HFF-Myc (cell line): Measurements from ENCODE around the gene MOB2.

Experiments used
- DNase-seq: peaks from one replicate; pipeline ENCODE4 v3.0.0-alpha.2; 2011; ENCODE audit warnings: low read depth; ENCODE audit errors: extremely low read depth
- H3K4me3 ChIP-seq: replicated peaks from 2 replicates; pipeline ENCODE4 v1.5.1; 2011; ENCODE audit warnings: low read depth, mild to moderate bottlenecking, control low read depth, low read length
- TF ChIP-seq, protein P1 (sequence below): IDR thresholded peaks from 2 replicates; pipeline ENCODE4 v1.5.1; 2012; ENCODE audit warnings: mild to moderate bottlenecking, low read depth, low read length, control low read depth; ENCODE audit errors: missing control alignments

Gene MOB2

GRCh38 chr11:1468002-1468401 lies 18.6 kb downstream of the MOB2 start:
- no peak overlapping the region for H3K4me3 ChIP-seq
- no peak for DNase-seq
- TF ChIP-seq, protein P1, sequence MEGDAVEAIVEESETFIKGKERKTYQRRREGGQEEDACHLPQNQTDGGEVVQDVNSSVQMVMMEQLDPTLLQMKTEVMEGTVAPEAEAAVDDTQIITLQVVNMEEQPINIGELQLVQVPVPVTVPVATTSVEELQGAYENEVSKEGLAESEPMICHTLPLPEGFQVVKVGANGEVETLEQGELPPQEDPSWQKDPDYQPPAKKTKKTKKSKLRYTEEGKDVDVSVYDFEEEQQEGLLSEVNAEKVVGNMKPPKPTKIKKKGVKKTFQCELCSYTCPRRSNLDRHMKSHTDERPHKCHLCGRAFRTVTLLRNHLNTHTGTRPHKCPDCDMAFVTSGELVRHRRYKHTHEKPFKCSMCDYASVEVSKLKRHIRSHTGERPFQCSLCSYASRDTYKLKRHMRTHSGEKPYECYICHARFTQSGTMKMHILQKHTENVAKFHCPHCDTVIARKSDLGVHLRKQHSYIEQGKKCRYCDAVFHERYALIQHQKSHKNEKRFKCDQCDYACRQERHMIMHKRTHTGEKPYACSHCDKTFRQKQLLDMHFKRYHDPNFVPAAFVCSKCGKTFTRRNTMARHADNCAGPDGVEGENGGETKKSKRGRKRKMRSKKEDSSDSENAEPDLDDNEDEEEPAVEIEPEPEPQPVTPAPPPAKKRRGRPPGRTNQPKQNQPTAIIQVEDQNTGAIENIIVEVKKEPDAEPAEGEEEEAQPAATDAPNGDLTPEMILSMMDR: no peak

DNA sequence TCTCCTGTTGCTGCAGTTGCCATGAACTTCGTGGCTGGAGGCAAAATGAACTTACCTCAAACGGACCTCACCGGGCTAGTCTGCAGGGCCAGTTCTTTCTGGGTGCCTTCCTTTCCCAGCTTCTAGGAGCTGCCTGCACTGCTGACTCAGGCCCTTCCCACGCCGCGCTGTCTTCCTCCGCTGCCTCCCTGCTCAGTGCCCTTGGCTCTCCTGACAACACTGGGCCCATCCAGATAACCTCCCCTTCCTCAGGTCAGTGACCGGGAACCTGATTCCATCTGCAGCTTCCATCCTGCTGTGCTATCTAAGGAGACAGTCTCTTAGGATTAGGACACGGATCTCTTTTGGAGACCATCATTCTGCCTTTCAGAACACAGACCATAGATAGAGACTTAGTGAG lies 19.3 kb downstream of the MOB2 start:
- TF ChIP-seq, protein P1: no peak
- no peak overlapping the region for H3K4me3 ChIP-seq
- DNase-seq: no peak

DNA sequence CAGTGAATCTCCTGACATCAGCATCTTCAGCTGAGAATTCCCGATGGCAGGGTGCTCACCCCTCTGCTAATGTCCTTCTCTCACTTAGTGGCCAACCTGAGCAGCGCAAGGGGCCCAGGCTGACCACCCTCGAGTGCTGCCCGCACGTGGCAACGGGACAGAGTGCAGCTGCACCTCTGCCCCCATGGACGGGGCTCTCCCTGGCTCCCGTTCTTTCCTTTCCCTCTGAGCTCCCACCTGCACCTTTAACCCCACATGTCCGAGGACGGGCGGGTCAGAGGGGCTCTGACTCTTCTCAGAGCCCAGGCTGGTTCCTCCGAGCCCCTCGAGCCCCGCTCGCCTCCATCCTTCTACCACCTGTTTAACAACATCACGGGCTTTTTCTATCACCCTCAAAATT lies 19.8 kb downstream of the MOB2 start:
- TF ChIP-seq, protein P1: no peak
- DNase-seq: no peak
- H3K4me3 ChIP-seq: no peak overlapping the region

- H3K4me3 ChIP-seq: no peak overlapping the region
- TF ChIP-seq, protein P1: no peak
- DNase-seq: no peak
These were observed 23.5 kb downstream of the MOB2 start for GRCh38 chr11:1463056-1463455.

DNA sequence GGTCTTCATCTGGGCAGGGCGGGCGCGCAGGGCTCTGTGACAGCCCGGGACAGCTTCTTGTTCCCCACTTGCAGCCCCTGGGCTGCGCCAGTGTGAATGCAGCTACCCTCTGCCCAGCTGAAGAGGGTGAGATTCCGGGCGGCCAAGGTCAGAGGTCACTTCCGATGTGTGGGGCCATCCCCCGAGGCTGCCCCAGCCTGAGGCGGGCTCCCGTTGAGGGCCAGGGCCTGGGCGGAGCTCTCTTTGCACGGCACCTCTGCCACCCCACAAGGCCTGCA lies 23.9 kb downstream of the MOB2 start:
- TF ChIP-seq, protein P1: no peak
- no peak overlapping the region for H3K4me3 ChIP-seq
- no peak for DNase-seq

DNA sequence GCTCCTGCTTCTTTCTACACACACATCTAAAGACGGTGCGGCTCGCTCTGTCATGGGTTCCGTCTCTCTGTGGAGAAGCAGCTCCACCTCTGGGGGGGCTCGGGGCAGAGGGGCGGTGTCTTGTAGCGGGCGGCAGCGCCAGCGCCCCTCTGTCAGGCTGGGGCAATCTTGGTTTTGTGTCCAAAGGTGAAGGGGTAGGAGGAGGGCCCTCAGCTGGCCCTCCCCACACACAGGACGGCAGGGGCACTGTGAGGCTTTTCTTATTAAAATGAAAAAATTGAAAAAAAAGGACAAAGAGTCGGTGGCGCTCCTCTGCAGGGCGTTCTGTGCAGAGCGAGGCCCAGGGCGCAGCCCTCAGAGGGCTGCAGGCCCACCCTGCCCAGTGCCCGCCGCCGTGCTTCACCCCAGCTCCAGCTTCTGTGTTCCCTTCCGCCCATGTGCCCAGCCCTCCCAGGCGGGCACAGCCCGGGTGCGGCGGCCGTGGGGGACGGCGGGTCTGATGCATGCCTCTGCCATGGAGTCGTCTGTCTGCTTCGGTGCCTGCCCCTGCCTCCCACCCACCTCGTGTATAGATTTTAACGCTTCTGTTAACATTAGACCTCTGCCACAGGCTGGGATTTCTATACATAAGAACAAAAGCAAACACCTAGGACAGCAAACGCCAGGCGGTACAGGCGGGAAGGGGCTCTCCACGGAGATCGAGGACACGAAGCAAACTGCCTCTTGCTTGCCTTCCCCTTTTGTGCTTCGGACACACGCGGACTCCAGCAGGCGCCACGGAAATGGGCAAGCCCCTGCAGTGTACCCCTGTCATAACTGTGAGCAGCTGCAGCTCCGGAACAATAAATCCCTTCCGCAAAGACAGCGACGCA lies 24.5 kb downstream of the MOB2 start:
- H3K4me3 ChIP-seq: no peak overlapping the region
- TF ChIP-seq, protein P1: no peak
- no peak for DNase-seq
